Sigmoid colon (tissue), 7 donors: ENCODE results near the gene MYO5C. TPM values are rescaled to one million over a fixed set of nuclear protein-coding genes. Genes with fewer than 3 reads are reported as not detected.

Source experiments
- DNase-seq: peaks from one replicate; pipeline ENCODE4 v3.0.0-alpha.2; 2019
- H3K27ac ChIP-seq, 4 donors: fragments of 200-600 bp; sonication (generic); one replicate each; pipeline ENCODE4 v1.5.1; 2016 to 2019; ENCODE audit warnings: mild to moderate bottlenecking in 1 of 4
- H3K27me3 ChIP-seq, 3 donors: fragments of 200-600 bp; sonication (generic); one replicate each; pipeline ENCODE4 v1.5.1; 2019; ENCODE audit warnings: mild to moderate bottlenecking in 1 of 3
- H3K36me3 ChIP-seq, 4 donors: fragments of 200-600 bp; sonication (generic); one replicate each; pipeline ENCODE4 v1.5.1; 2016 to 2019
- H3K4me1 ChIP-seq, 4 donors: fragments of 200-600 bp; sonication (generic); one replicate each; pipeline ENCODE4 v1.5.1; 2017 to 2019
- H3K4me3 ChIP-seq, 4 donors: fragments of 200-600 bp; sonication (generic); one replicate each; pipeline ENCODE4 v1.5.1; 2017 to 2019; ENCODE audit warnings: mild to moderate bottlenecking in 2 of 4, moderate library complexity in 1 of 4
- H3K9me3 ChIP-seq, 4 donors: fragments of 200-600 bp in 3 of 4; sonication (generic) in 3 of 4; one replicate each; pipeline versions ENCODE4 v1.5.1 to v1.6.1; 2013 to 2019
- CTCF ChIP-seq, 4 experiments: fragments of 450-650 bp in 3 of 4; fragments of 200-600 bp in 1 of 4; IDR thresholded peaks; one replicate each; pipeline ENCODE4 v1.5.1; 2016 to 2019; ENCODE audit warnings: antibody characterized with exemption in 4 of 4, mild to moderate bottlenecking in 3 of 4, moderate library complexity in 2 of 4
- EP300 ChIP-seq, 4 donors: sonication (generic); formaldehyde crosslinking; IDR thresholded peaks; one replicate each; pipeline ENCODE4 v1.6.1; 2017; ENCODE audit warnings: antibody characterized with exemption in 4 of 4
- POLR2A ChIP-seq, 2 donors: fragments of 450-650 bp; IDR thresholded peaks; one replicate each; pipeline ENCODE4 v1.6.1; 2016; ENCODE audit warnings: antibody characterized with exemption in 2 of 2, mild to moderate bottlenecking in 2 of 2, moderate library complexity in 2 of 2
- POLR2AphosphoS5 ChIP-seq, 4 donors: sonication (generic); formaldehyde crosslinking; IDR thresholded peaks; one replicate each; pipeline ENCODE4 v1.6.1; 2017; ENCODE audit warnings: antibody characterized with exemption in 4 of 4
- WGBS, 2 donors: extraction: QIAGEN DNeasy Blood & Tissue Kit; methylation state at CpG; one replicate each; pipeline ENCODE4 v1.1.7; 2013; 5-methylcytosine and 5-hydroxymethylcytosine counted together
- intact Hi-C: fragments of 100-400 bp; cut with DNase I; formaldehyde crosslinking; loops from one replicate; pipeline ENCODE4 v1.15.1; 2023
- polyA plus RNA-seq, 3 donors: library from polyadenylated mRNA; stranded (reverse); fragments of 200-250 nt; gene quantifications; one replicate each; pipeline ENCODE4 v1.2.3, GENCODE V29; 2013
- total RNA-seq, 4 donors: library from RNA; depleted of rRNA; stranded (reverse); fragments of >200 nt; gene quantifications; one replicate each; pipeline ENCODE4 v1.1.0, GENCODE V29; 2016
- donor health status: healthy with polysubstance abuse.
- donor health status: Bipolar disorder and iron deficiency.
- donor health status: healthy.

MYO5C gene
- total and polyA plus RNA-seq, 7 donors, result 3.6 to 16.5 (median 11.9) TPM

DNA sequence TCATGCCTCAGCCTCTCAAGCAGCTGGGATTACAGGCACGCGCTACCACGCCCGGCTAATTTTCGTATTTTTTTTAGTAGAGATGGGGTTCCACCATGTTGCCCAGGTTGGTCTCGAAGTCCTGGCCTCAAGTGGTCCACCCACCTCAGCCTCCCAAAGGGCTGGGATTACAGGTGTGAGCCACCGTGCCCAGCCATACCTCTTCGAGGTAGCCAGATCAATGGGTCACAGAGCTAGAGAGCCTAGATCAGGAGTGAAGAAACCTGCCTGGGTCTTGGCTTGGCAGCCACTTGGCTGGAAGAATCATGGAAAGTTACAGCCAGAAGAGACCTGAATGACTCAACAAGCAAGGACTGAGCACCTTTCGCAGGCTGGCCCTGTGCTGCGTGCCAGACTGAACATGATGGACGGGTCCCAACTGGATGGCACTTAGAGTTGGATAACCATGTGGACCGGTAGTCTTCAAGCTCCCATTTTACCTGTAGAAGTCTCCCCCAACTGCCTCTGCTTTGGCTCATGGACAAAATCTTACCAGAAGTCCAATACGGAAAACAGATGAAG lies 134.1 kb downstream of the MYO5C start:
- Histone ChIP-seq H3K36me3 (peaks cover 0 to 25% (median 0%) of the 10 kb centered on the region in 4 donors), H3K27ac (no peak overlapping the region), H3K27me3 (no peaks in the 10 kb centered on the region), H3K4me3 (no peak overlapping the region), H3K9me3 (peaks cover 0 to 4% (median 0%) of the 10 kb centered on the region in 4 donors), H3K4me1 (no peaks in the 10 kb centered on the region)
- WGBS, 2 donors, result 96 to 97% methylated on average over 13 of the region's 13 CpGs
- no peak for DNase-seq
- TF ChIP-seq POLR2AphosphoS5 (IDR thresholded peaks at IDR 0.05), result no peak
- intact Hi-C loops, result no loop called here

GRCh38 chr15:52159645-52160044 lies 136.0 kb downstream of the MYO5C start:
- Histone ChIP-seq H3K36me3 (peaks cover 0 to 25% (median 0%) of the 10 kb centered on the region in 4 donors), H3K27me3 (no peaks in the 10 kb centered on the region), H3K9me3 (no peaks in the 10 kb centered on the region), H3K27ac (no peak overlapping the region), H3K4me3 (no peak overlapping the region), H3K4me1 (no peaks in the 10 kb centered on the region)
- WGBS, 2 donors, result 98 to 99% methylated on average over 3 of the region's 3 CpGs
- intact Hi-C loops, result no loop called here
- DNase-seq, result no peak
- TF ChIP-seq POLR2AphosphoS5 (IDR thresholded peaks at IDR 0.05) (no peak), POLR2A (IDR thresholded peaks at IDR 0.05) (no peak), EP300 (IDR thresholded peaks at IDR 0.05) (no peak)

GRCh38 chr15:52158084-52158765 lies 137.4 kb downstream of the MYO5C start:
- H3K27ac ChIP-seq, result no peak overlapping the region
- H3K4me1 ChIP-seq, result no peaks in the 10 kb centered on the region
- intact Hi-C loops, result no loop called here
- no peaks in the 10 kb centered on the region for H3K9me3 ChIP-seq
- TF ChIP-seq POLR2AphosphoS5 (IDR thresholded peaks at IDR 0.05) (no peak), EP300 (IDR thresholded peaks at IDR 0.05) (no peak), CTCF (IDR thresholded peaks at IDR 0.05) (no peak), POLR2A (IDR thresholded peaks at IDR 0.05) (no peak)
- H3K4me3 ChIP-seq, result no peak overlapping the region
- H3K27me3 ChIP-seq, result no peaks in the 10 kb centered on the region
- WGBS, 2 donors, result 94 to 95% methylated on average over 10 of the region's 10 CpGs
- peaks cover 0 to 20% (median 0%) of the 10 kb centered on the region in 4 donors for H3K36me3 ChIP-seq
- no peak for DNase-seq

GRCh38 chr15:52155878-52156277 lies 139.7 kb downstream of the MYO5C start:
- no peak overlapping the region for H3K27ac ChIP-seq
- H3K36me3 ChIP-seq, result peaks cover 2 to 21% (median 5%) of the 10 kb centered on the region in 4 donors
- no peaks in the 10 kb centered on the region for H3K27me3 ChIP-seq
- no peak for DNase-seq
- no peaks in the 10 kb centered on the region for H3K4me1 ChIP-seq
- no peak for TF ChIP-seq POLR2A (IDR thresholded peaks at IDR 0.05)
- H3K4me3 ChIP-seq, result no peak overlapping the region
- 73 to 78% methylated on average over 2 of the region's 2 CpGs for WGBS, 2 donors
- intact Hi-C loops, result no loop called here
- no peaks in the 10 kb centered on the region for H3K9me3 ChIP-seq

DNA sequence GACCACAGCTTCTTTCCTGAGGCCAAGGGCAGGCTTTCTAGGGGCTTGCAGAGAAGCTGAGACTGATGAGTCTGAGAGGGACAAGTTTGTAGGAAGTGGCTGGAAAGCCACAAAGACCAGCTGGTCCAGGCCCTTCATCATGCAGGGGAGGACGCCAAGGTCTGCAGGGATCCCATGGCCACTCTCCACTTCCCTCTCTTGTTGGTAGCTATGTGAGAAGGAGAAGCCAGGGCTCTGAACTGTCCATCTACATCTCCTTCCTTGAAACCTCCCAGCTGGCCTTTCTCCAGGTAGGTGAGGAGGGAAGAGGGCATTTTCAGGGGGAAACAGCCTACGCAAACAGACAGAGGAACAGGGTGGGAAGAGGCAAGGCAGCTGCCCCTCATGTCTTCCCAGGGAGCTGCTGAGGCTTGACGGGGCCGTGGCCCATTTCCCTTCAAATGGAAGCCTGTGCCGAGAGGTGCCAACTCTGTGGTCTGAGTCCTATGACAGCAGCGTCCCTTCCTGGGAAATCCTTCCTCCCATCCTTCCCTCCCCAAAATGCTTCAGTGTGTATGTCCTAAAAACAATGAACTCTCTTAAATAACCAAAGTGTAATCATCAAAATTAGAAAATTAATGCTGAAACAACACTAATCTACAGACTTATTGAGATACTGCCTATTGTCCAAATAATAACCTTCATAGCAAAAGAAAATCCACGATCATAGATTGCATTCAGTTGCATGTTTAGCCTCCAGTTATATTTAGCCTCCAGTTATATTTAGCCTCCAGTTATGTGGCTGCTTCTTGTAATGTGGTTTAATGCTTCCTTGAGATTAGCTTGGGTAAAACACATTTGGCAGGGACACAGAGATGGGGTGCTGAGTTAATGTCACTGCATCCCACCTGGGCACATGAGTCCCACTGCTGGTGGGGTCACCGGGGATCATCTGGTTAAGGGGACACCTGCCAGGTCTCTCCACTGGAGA lies 140.4 kb downstream of the MYO5C start:
- 85 to 92% methylated on average over 8 of the region's 8 CpGs for WGBS, 2 donors
- TF ChIP-seq CTCF (IDR thresholded peaks at IDR 0.05), result no peak
- TF ChIP-seq POLR2A (IDR thresholded peaks at IDR 0.05), result no peak
- H3K4me3 ChIP-seq, result no peak overlapping the region

More for the DNA sequence above, 140.4 kb downstream of the MYO5C start:
- intact Hi-C loops, result no loop called here
- peaks cover 6 to 18% (median 8%) of the 10 kb centered on the region in 4 donors for H3K36me3 ChIP-seq
- H3K4me1 ChIP-seq, result no peaks in the 10 kb centered on the region
- no peaks in the 10 kb centered on the region for H3K9me3 ChIP-seq
- H3K27ac ChIP-seq, result no peak overlapping the region
- H3K27me3 ChIP-seq, result no peaks in the 10 kb centered on the region
- DNase-seq, result no peak
